ENCODE data around the gene DNAH1. TPM values are rescaled to one million over a fixed set of nuclear protein-coding genes. Genes with fewer than 3 reads are reported as not detected.

The DNAH1 gene
- polyA plus RNA-seq, 1 donor: 6.2 TPM

- no peak for DNase-seq
These were observed 76.3 kb downstream of the DNAH1 start for GRCh38 chr3:52392216-52392930.

GRCh38 chr3:52393131-52393807 lies 77.2 kb downstream of the DNAH1 start:
- no peak for DNase-seq

- DNase-seq: no peak
These were observed 78.0 kb downstream of the DNAH1 start for GRCh38 chr3:52393959-52394670.

- DNase-seq: no peak
These were observed 78.8 kb downstream of the DNAH1 start for GRCh38 chr3:52394751-52395502.

GRCh38 chr3:52395503-52395865 lies 79.4 kb downstream of the DNAH1 start:
- DNase-seq: no peak

GRCh38 chr3:52396011-52396906 lies 80.1 kb downstream of the DNAH1 start:
- no peak for DNase-seq

GRCh38 chr3:52396907-52397591 lies 80.9 kb downstream of the DNAH1 start:
- no peak for DNase-seq

GRCh38 chr3:52397676-52398399 lies 81.7 kb downstream of the DNAH1 start:
- DNase-seq: no peak

- DNase-seq: no peak
These were observed 82.6 kb downstream of the DNAH1 start for GRCh38 chr3:52398670-52399081.

GRCh38 chr3:52399131-52399530 lies 83.0 kb downstream of the DNAH1 start:
- no peak for DNase-seq

- DNase-seq: no peak
These were observed 83.5 kb downstream of the DNAH1 start for GRCh38 chr3:52399593-52399992.

- DNase-seq: no peak
These were observed 84.2 kb downstream of the DNAH1 start for GRCh38 chr3:52400275-52400793.

GRCh38 chr3:52401021-52401420 lies 84.9 kb downstream of the DNAH1 start:
- DNase-seq: no peak

GRCh38 chr3:52401551-52401950 lies 85.4 kb downstream of the DNAH1 start:
- no peak for DNase-seq

GRCh38 chr3:52402101-52402521 lies 86.0 kb downstream of the DNAH1 start:
- DNase-seq: no peak

GRCh38 chr3:52402706-52403270 lies 86.7 kb downstream of the DNAH1 start:
- DNase-seq: no peak

GRCh38 chr3:52403271-52403841 lies 87.2 kb downstream of the DNAH1 start:
- DNase-seq: no peak

GRCh38 chr3:52403955-52404354 lies 87.8 kb downstream of the DNAH1 start:
- DNase-seq: no peak

GRCh38 chr3:52404391-52404790 lies 88.3 kb downstream of the DNAH1 start:
- no peak for DNase-seq

GRCh38 chr3:52405066-52405465 lies 88.9 kb downstream of the DNAH1 start:
- no peak for DNase-seq

Data from hindlimb muscle (tissue), 1 donor.